ENCODE measurements around the gene FAM107A. TPM values are rescaled to one million over a fixed set of nuclear protein-coding genes. Genes with fewer than 3 reads are reported as not detected.

Gene FAM107A
- total and polyA plus RNA-seq, 9 of the 15 experiments (the other 6 are each of a cell fraction or from before 2014, with no cell fraction given): 0.07 TPM; not detected in 8

DNA sequence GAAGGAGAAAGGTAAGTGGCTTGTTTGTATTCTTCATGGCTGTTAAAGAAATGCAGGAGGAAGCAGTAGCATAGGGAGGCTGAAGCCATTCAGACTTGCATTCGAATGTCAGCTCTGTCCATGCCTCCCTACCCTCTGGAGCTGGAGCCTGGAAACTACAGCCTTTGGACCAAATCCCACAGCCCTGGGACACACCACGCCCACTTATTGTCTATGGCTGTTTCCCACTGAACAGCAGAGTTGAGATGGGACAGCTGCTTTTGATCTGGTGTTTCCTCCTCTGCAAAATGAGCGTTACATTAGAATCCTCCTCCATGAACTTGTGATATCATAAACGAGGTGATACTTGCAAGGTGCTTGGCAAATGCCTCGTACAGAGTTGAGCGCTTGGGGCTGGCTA lies 3.6 kb downstream of the FAM107A start (continued):
- TF ChIP-seq MCM5 (IDR thresholded peaks at IDR 0.05; ENCODE audit: low read depth) (no peak), SMAD2 (IDR thresholded peaks at IDR 0.05; ENCODE audit: low read depth, low read length) (no peak)

DNA sequence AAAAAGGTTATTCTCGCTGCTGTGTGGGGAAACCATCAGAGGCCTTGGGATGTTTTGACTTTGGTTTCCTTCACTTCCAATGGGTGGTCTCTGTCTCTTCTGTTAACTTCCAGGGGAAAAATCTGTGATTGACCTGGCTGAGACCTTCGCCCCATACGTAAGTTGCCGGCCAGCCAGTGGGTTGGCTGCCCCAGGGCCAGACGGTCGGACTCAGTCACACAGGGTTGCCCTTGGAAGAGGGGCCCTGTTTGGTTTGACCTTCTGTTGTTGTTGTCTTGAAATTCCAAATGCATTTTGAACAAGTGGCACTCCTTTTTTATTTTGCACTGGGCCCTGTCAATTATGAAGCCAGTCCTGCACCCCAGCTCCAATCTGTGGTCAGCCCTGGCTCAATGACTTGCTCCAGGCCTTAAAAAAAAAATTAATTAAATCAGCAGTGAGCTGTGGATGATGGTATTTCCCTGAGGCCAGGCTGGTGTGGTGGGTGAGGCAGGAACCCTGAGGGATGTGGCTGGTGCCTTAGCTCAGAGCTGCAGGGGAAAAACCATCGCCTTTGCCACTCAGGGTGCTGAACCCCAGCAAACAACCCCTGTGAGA lies 4.5 kb downstream of the FAM107A start:
- FAIRE-seq: no peak
- in situ Hi-C loops (cut with MboI): no loop called here
- WGBS (ENCODE audit: insufficient coverage, low coverage, missing lambda C conversion rate): 3% methylated on average over 7 of the region's 7 CpGs
- TF ChIP-seq FOXK2 (conservative IDR thresholded peaks at IDR 0.05 in 1 of 2, IDR thresholded peaks at IDR 0.05 in 1 of 2; ENCODE audit: low read depth in 2 of 2) (no peak), LEF1 (IDR thresholded peaks at IDR 0.05) (no peak), TAF1 (IDR thresholded peaks at IDR 0.05; ENCODE audit: control insufficient read depth, extremely low read depth, insufficient read depth, low read length, severe bottlenecking) (no peak), ARID3B (CRISPR knock-in tag; IDR thresholded peaks at IDR 0.05; ENCODE audit: borderline replicate concordance) (no peak), ZNF146 (CRISPR knock-in tag; IDR thresholded peaks at IDR 0.05; ENCODE audit: unreplicated experiment) (no peak), ZNF431 (CRISPR knock-in tag; IDR thresholded peaks at IDR 0.05) (no peak), AFF1 (IDR thresholded peaks at IDR 0.05; ENCODE audit: low read depth in 1 of 2, partially characterized antibody in 2 of 2) (no peak), HNRNPK (IDR thresholded peaks at IDR 0.05; ENCODE audit: low read depth, low read length, poor library complexity, severe bottlenecking) (no peak), ZFP30 (CRISPR knock-in tag; IDR thresholded peaks at IDR 0.05; ENCODE audit: borderline replicate concordance) (no peak), GABPB2 (CRISPR knock-in tag; conservative IDR thresholded peaks at IDR 0.05) (no peak)

More for the DNA sequence above, 4.5 kb downstream of the FAM107A start:
- H3K4me2 ChIP-seq (ENCODE audit: insufficient read depth, low read length): no peak overlapping the region
- ATAC-seq (no peak), DNase-seq (ENCODE audit: extremely low read depth in 1 of 4, low spot score in 3 of 4) (no peak)
- POLR2A ChIA-PET: interaction anchor here (0.7 to 1.0 kb wide), 3 partner anchors 8 to 547 kb away, joined by 3 to 5 read pairs (median 4); no protein-coding TSS in a partner anchor
- peaks cover 2 to 44% of the 10 kb centered on the region in 2 experiments; a peak in 3 of 5 replicates for H3K27me3 ChIP-seq (ENCODE audit: control insufficient read depth in 2 of 2, insufficient read depth in 2 of 2, low read length in 2 of 2)
- H3K4me3 ChIP-seq: no peak overlapping the region
- no peak overlapping the region for H3K27ac ChIP-seq (ENCODE audit: extremely low read depth, low read depth, low read length)
- no peak overlapping the region for H2AFZ ChIP-seq (ENCODE audit: low read depth, low read length)
- no peaks in the 10 kb centered on the region for H3K79me2 ChIP-seq (ENCODE audit: control insufficient read depth, insufficient read depth, low read length)
- CTCF ChIA-PET (ENCODE audit: low intra/inter-chr PET ratio): no interaction called here
- H3K4me1 ChIP-seq (replicated peaks in 1 of 2; ENCODE audit: control insufficient read depth in 2 of 2, insufficient read depth in 2 of 2, low read length in 2 of 2): no peaks in the 10 kb centered on the region
- H4K20me1 ChIP-seq (replicated peaks; ENCODE audit: control insufficient read depth, insufficient read depth, low read length): peaks cover 3% of the 10 kb centered on the region; the same call in 1 of the 2 replicates
- no peaks in the 10 kb centered on the region for H3K36me3 ChIP-seq (ENCODE audit: control insufficient read depth, insufficient read depth, low read length)
- no peaks in the 10 kb centered on the region for H3K9me1 ChIP-seq (ENCODE audit: control insufficient read depth, insufficient read depth, low read length)
- intact Hi-C loops (cut with micrococcal nuclease): no loop called here
- H3K9ac ChIP-seq (ENCODE audit: insufficient read depth in 1 of 2, low read depth in 2 of 2, low read length in 2 of 2): no peak overlapping the region
- no TSS peak for BruUV-seq (replicated peaks)
- H3K9me3 ChIP-seq (replicated peaks; ENCODE audit: control insufficient read depth, insufficient read depth, low read depth, low read length): no peaks in the 10 kb centered on the region
